NT2/D1 (cell line): ENCODE measurements around the gene DAO.

Experiments used
- YY1 ChIP-seq: IDR thresholded peaks from 2 replicates; pipeline ENCODE4 v1.6.1; 2011; ENCODE audit not compliant: insufficient read length, insufficient read depth
- ZNF274 ChIP-seq: IDR thresholded peaks from 2 replicates; pipeline ENCODE4 v1.6.1; 2011; ENCODE audit warnings: mild to moderate bottlenecking, low read depth, low read length

DNA sequence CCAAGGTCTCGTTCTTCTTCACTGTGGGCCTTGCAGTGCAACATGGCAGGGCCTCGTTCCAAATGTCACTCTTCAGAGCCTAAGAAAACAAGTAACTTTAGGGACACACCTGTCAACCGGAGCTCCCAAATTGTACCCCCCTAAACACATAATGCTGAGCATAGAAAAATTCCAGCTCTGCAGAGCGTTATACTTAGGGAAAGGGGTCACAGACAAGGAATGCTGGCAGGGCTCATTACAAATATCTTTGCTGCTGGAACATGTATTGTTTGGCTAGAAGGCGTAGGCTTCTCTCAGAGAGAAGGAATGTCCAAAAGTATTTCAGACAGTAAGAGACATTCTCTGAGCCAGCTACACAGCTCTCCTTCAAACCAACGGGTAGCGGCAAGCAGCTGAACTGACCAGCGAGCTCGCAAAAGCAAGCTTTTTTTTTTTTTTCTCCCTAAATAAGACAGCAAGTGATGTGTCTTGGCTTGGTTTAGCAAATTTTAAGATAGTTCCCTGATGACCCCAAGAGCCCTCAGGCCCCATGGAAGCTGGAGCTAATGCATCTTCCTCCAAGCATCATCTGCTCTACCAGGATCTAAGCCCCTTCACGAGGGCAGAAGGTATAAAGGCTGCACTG is 47.0 kb upstream of the DAO start:
- TF ChIP-seq YY1 (no peak), ZNF274 (no peak)
